ENCODE measurements around the gene SNAI3. TPM values are rescaled to one million over a fixed set of nuclear protein-coding genes. Genes with fewer than 3 reads are reported as not detected.
A peak's percentile ranks its signal among the peaks of the same experiment; 100 is the strongest.

The SNAI3 gene
- total RNA-seq, 8 experiments from 2014 or later, result 1.3 to 4.3 (median 2.4) TPM

DNA sequence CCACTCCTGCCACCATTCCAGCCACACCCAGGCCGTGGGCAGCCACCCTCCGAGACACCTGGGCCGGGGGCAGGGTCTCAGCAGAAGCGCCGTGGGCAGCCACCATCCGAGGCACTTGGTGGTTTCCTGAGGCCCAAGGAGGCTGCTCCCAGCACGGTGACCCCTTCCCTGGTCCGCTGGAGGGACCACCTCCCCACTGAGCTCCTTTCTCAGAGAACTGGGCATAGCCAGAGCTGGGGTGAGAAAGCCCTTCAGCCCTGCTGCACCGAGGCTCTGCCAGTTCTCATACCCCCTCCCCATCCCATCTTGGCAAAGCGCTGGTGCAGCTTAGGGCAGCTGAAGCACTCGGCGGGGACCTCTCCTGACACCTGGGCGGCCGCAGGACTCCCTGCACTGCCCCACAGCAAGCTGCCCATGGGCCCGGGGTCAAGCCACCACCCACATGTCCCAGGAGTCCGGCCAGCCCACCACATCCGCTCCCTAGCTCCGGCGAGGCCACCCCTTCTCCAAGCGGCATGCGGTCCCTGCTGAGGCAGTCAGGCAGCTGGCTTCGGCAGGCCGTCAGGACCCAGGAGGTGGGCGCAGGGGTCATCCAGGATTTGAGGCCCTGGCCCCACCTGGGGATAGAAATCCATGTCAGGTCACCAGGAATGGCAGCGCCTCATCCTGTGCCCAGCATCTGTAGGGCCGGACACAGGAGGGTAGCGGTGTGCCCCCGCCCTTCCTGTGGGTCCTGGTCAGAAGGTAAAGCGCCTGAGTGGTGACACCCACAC, 34.1 kb downstream of the SNAI3 start:
- H3K4me1 ChIP-seq (replicated peaks in 1 of 2), result peaks cover 17% of the 10 kb centered on the region in 2 donors
- 67 to 100% (median 87%) methylated on average over 1 to 9 of the region's 29 CpGs; no CpG with 5 or more reads in 5 of the 10 experiments for WGBS, 10 experiments
- in situ Hi-C loops (cut with MboI; ENCODE audit: low pct_unique_long_range_greater_than_20kb in 2 of 9, low sequenced_read_pairs in 9 of 9, unreplicated experiment in 9 of 9), result no loop called here
- no peak overlapping the region for H3K27ac ChIP-seq
- no peak for ATAC-seq (replicated peaks in 6 of 8)
- no peak overlapping the region for H3K4me3 ChIP-seq

GRCh38 chr16:88651276-88651988, 34.9 kb downstream of the SNAI3 start:
- H3K4me1 ChIP-seq (replicated peaks in 1 of 2), result peaks cover 17% of the 10 kb centered on the region in 2 donors
- in situ Hi-C loops (cut with MboI; ENCODE audit: low pct_unique_long_range_greater_than_20kb in 2 of 9, low sequenced_read_pairs in 9 of 9, unreplicated experiment in 9 of 9), result no loop called here
- peak overlapping the region in 3 of 5 donors; percentile 33 to 42 (median 36) for H3K4me3 ChIP-seq
- H3K27ac ChIP-seq, result no peak overlapping the region
- 2 to 44% methylated on average over 6 to 7 of the region's 24 CpGs; no CpG with 5 or more reads in 8 of the 10 experiments for WGBS, 10 experiments
- ATAC-seq (replicated peaks in 6 of 8), result peak in 7 of 8 experiments; percentile 8 to 45 (median 22)

GRCh38 chr16:88650749-88651275, 35.5 kb downstream of the SNAI3 start, which contains the start of gene CYBA:
Gene CYBA (minus strand): TSS chr16:88651053. CDS start chr16:88651013, 40 bp downstream.
- H3K4me3 ChIP-seq, result peak within 1 kb of the TSS in 4 of 5 donors; percentile 12 to 42 (median 34)
- ATAC-seq (replicated peaks in 6 of 8), result peak; percentile 48 to 89 (median 78)
- WGBS, 10 experiments, result no CpG with 5 or more reads among the region's 41 CpGs
- H3K27ac ChIP-seq, result peak within 1 kb of the TSS in 1 of 2 donors; percentile 7
- H3K4me1 ChIP-seq (replicated peaks in 1 of 2), result peaks cover 17% of the 10 kb centered on the region in 2 donors
- in situ Hi-C loops (cut with MboI; ENCODE audit: low pct_unique_long_range_greater_than_20kb in 2 of 9, low sequenced_read_pairs in 9 of 9, unreplicated experiment in 9 of 9), result no loop called here

GRCh38 chr16:88649924-88650748, 36.2 kb downstream of the SNAI3 start:
- peak overlapping the region in 1 of 2 donors; percentile 7 for H3K27ac ChIP-seq
- in situ Hi-C loops (cut with MboI; ENCODE audit: low pct_unique_long_range_greater_than_20kb in 2 of 9, low sequenced_read_pairs in 9 of 9, unreplicated experiment in 9 of 9), result no loop called here

DNA sequence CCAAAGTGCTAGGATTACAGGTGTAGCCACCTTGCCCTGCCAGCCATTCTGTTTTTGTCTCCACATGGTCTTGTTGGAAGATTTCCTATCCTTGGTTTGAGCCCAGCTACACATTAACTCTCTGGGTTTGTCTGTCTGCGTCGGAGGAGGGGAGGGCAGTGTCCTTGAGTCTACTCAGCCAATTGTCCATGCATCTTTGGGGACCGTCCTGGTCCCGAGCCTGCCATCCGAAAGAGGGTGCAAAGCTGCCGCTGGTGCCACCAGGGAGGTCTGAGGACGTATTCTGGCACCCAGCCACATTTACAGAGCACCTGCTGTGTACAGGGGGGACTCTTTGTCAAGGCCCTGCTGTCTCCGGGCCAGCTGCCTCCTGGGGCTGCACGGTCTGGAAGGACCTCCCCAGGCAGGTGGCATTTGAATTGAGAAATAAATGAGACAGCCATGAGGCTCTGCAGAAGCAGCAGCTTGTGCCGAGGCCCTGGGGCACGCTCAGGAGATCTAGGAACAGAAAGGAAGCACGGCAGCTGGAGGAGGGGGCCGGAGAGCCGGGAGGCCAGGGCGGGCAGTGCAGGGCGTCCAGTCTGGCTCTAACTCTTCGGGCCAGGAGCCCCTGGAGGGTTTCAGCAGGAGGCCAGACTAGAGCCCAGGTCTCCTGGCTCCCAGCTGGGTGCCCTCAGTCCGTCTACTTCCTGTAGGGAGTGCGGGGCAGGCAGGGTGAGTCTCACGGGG, 36.9 kb downstream of the SNAI3 start:
- peaks cover 17 to 19% of the 10 kb centered on the region in 2 donors for H3K4me1 ChIP-seq (replicated peaks in 1 of 2)
- in situ Hi-C loops (cut with MboI; ENCODE audit: low pct_unique_long_range_greater_than_20kb in 2 of 9, low sequenced_read_pairs in 9 of 9, unreplicated experiment in 9 of 9), result no loop called here
- no peak overlapping the region for H3K27ac ChIP-seq
- no peak for ATAC-seq (replicated peaks in 6 of 8)
- 43 to 78% (median 52%) methylated on average over 2 to 3 of the region's 20 CpGs; no CpG with 5 or more reads in 6 of the 10 experiments for WGBS, 10 experiments
- H3K4me3 ChIP-seq, result no peak overlapping the region

More at GRCh38 chr16:88649924-88650748, 36.2 kb downstream of the SNAI3 start:
- Histone ChIP-seq H3K4me1 (replicated peaks in 1 of 2) (peaks cover 17 to 19% of the 10 kb centered on the region in 2 donors), H3K4me3 (peak overlapping the region in 4 of 5 donors; percentile 12 to 42 (median 34))
- 29 to 50% methylated on average over 6 of the region's 37 CpGs; no CpG with 5 or more reads in 8 of the 10 experiments for WGBS, 10 experiments
- ATAC-seq (replicated peaks in 6 of 8), result peak; percentile 11 to 38 (median 18)

DNA sequence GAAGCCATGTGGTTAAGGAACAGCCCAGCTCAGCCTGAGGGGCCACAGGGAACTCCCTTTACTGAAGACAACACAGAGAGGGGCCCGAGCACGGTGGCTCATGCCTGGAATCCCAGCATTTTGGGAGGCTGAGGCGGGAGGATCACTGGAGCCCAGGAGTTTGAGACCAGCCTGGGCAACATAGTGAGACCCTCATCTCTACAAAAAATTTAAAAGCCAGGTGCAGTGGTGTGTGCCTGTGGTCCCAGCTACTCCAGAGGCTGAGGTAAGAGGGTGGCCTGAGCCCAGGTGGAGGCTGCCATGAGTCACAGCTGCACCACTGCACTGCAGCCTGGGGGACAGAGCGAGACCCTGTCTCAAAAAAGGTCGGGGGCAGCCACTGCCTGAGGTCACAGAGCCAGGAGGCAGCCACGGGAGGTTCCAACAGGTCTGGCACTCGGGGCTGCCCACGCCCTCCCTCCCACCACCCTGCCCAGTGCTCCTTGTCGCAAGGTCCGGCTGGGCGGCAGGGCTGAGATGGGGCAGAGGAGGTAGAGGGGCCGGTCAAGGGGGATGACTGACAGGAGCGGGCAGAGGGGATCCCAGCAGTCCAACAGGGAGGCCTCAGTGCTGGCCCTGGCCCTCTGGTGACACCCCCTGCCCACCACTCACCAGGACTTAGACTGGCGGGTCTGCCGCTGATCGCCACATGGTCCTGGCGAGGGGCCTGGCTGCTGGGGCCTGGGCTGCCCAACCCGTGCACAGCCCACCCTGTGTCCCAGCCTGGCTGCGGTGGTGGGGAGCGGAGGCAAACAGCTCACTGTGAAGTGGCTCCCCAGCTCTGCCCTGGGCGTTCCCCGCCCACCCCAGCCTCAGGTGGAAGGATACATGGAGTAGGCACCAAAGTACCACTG, 38.9 kb downstream of the SNAI3 start:
- 60 to 90% (median 78%) methylated on average over 1 to 8 of the region's 22 CpGs; no CpG with 5 or more reads in 4 of the 10 experiments for WGBS, 10 experiments
- no peak overlapping the region for H3K4me3 ChIP-seq
- H3K27ac ChIP-seq, result no peak overlapping the region
- in situ Hi-C loops (cut with MboI; ENCODE audit: low pct_unique_long_range_greater_than_20kb in 2 of 9, low sequenced_read_pairs in 9 of 9, unreplicated experiment in 9 of 9), result no loop called here
- peaks cover 17 to 19% of the 10 kb centered on the region in 2 donors for H3K4me1 ChIP-seq (replicated peaks in 1 of 2)
- ATAC-seq (replicated peaks in 6 of 8), result no peak

DNA sequence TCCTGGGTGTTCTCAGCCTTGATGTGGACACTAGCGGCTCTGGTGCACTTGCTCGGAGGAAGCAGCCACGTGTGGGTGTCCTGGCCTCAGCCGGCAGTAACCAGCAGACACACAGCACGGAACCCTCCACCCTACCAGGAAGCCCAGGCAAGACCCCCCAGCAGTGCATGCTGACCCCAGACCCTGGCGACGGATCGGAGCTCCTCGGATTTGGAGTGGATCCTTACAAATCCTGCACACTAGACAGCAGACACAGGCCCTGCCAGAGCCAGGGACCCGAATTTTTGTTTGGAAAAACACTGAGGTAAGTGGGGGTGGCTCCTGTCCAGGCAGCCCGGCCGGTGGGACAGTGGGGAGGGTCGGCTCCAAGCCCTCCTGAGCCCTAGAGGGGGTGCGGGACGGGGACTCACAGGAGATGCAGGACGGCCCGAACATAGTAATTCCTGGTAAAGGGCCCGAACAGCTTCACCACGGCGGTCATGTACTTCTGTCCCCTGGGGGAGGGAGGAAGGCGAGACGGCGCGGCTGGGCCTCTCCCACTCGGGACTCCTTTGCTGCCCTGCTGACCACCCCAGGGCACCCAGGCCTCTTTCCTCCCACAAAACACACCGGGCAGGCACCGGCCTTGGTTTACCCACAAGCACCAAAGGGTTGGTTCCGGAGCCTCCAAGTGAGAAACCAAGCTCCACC, 39.8 kb downstream of the SNAI3 start:
- in situ Hi-C loops (cut with MboI; ENCODE audit: low pct_unique_long_range_greater_than_20kb in 2 of 9, low sequenced_read_pairs in 9 of 9, unreplicated experiment in 9 of 9), result no loop called here
- Histone ChIP-seq H3K4me1 (replicated peaks in 1 of 2) (peaks cover 13 to 16% of the 10 kb centered on the region in 2 donors), H3K27ac (no peak overlapping the region), H3K4me3 (no peak overlapping the region)
- WGBS, 10 experiments, result 50 to 100% (median 79%) methylated on average over 1 to 6 of the region's 28 CpGs; no CpG with 5 or more reads in 6 of the 10 experiments
- ATAC-seq (replicated peaks in 6 of 8), result no peak

DNA sequence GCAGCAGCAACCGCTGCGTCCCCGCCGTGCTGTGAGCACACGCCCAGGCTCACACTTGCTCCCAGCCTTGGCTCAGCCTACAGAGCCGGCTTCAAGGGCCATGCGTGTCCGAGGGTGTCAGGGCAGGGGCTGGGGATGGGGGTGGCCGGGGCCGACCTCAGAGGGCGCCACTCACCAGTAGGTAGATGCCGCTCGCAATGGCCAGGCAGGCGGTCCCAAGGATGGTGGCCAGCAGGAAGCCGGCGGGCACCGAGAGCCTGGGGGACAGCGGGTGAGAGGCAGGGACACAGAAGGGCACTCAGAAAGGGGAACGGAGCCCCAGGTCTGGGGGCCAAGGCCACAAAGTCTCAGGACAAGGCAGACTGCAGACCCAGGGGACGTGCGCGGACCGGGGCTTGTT, 40.4 kb downstream of the SNAI3 start:
- in situ Hi-C loops (cut with MboI; ENCODE audit: low pct_unique_long_range_greater_than_20kb in 2 of 9, low sequenced_read_pairs in 9 of 9, unreplicated experiment in 9 of 9), result no loop called here
- Histone ChIP-seq H3K27ac (no peak overlapping the region), H3K4me3 (no peak overlapping the region), H3K4me1 (replicated peaks in 1 of 2) (peaks cover 7 to 13% of the 10 kb centered on the region in 2 donors)
- no peak for ATAC-seq (replicated peaks in 6 of 8)
- 60 to 100% (median 77%) methylated on average over 1 to 5 of the region's 23 CpGs; no CpG with 5 or more reads in 7 of the 10 experiments for WGBS, 10 experiments

DNA sequence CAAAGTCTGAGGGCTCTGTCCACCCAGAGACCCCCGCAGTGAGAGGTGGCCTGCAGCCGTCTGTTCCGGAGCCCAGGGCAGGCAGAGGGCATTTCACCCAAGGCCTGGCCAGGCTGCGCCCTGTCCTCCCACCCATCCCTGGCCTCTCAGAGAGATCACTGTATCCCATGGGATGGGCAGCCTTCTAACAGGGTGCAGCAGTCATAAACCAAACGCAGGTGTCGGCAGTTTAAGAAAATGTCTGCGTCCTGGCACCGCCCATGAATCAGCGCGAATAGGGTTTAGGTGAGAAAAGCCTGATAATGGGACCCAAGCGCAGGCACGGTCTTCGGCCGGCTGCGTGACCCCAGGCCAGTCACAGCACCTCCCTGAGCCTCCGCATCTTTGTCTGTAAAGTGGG, 40.9 kb downstream of the SNAI3 start:
- Histone ChIP-seq H3K4me1 (replicated peaks in 1 of 2) (peaks cover 4 to 12% of the 10 kb centered on the region in 2 donors), H3K27ac (peak overlapping the region in 1 of 2 donors; percentile 6), H3K4me3 (no peak overlapping the region)
- ATAC-seq (replicated peaks in 6 of 8), result peak in 1 of 8 experiments; percentile 1
- in situ Hi-C loops (cut with MboI; ENCODE audit: low pct_unique_long_range_greater_than_20kb in 2 of 9, low sequenced_read_pairs in 9 of 9, unreplicated experiment in 9 of 9), result no loop called here
- WGBS, 10 experiments, result 80 to 100% (median 94%) methylated on average over 1 to 7 of the region's 16 CpGs; no CpG with 5 or more reads in 6 of the 10 experiments

- no peak for ATAC-seq (replicated peaks in 6 of 8)
- Histone ChIP-seq H3K4me3 (no peak overlapping the region), H3K4me1 (replicated peaks in 1 of 2) (peaks cover 0 to 3% of the 10 kb centered on the region in 2 donors), H3K27ac (no peak overlapping the region)
- in situ Hi-C loops (cut with MboI; ENCODE audit: low pct_unique_long_range_greater_than_20kb in 2 of 9, low sequenced_read_pairs in 9 of 9, unreplicated experiment in 9 of 9), result no loop called here
- WGBS, 10 experiments, result 85% methylated on average over 6 of the region's 9 CpGs; no CpG with 5 or more reads in 9 of the 10 experiments
Observed at GRCh38 chr16:88643644-88643932, 42.7 kb downstream of the SNAI3 start.

Data from motor neuron (in vitro differentiated cells).